GM12878 (cell line): ENCODE measurements around the gene DYDC2. TPM values are rescaled to one million over a fixed set of nuclear protein-coding genes. Genes with fewer than 3 reads are reported as not detected.

Source experiments
- ATAC-seq: fragments of 200-7000 bp; cut with Tn5 transposase; 3 replicates; pipeline ENCODE4 v1.9.1; 2020; ENCODE audit warnings: mild to moderate bottlenecking, moderate library complexity
- BruUV-seq: library from RNA; stranded (reverse); fragments of 400-500 nt; replicated peaks from 2 replicates; lab custom pipeline; 2021; lab: Mats Ljungman, UMichigan
- CTCF ChIA-PET: fragments of 300-600 bp; sonication (Branson Sonifier 250); formaldehyde crosslinking; extraction: SDS; loops from one replicate; lab custom pipeline; 2021; ENCODE audit warnings: inconsistent platforms; lab: Yijun Ruan, JAX
- POLR2A ChIA-PET: fragments of 350-600 bp; formaldehyde crosslinking; extraction: SDS; loops from one replicate; lab custom pipeline; 2021; ENCODE audit warnings: inconsistent platforms; lab: Charles Lee
- RAD21 ChIA-PET: fragments of 300-600 bp; sonication (Branson Sonifier 250); formaldehyde crosslinking; loops from one replicate; lab custom pipeline; 2023; ENCODE audit warnings: antibody characterized with exemption; ENCODE audit not compliant: unreplicated experiment; lab: Charles Lee
- SMC1A ChIA-PET: fragments of 300-600 bp; sonication (Branson Sonifier 250); formaldehyde crosslinking; loops from one replicate; lab custom pipeline; 2023; ENCODE audit not compliant: unreplicated experiment, uncharacterized antibody; lab: Charles Lee
- DNase-seq: peaks from one replicate; pipeline ENCODE4 v3.0.0-alpha.2; 2011; ENCODE audit warnings: low read depth, low spot score
- FAIRE-seq: peaks from 3 replicates; lab custom pipeline; 2011; peaks lifted over from hg19 to GRCh38; lab: Jason Lieb, UNC
- H2AFZ ChIP-seq: 2 replicates; pipeline ENCODE4 v1.6.0; 2011; ENCODE audit warnings: low read depth, low read length, control low read depth; ENCODE audit not compliant: control insufficient read depth
- H3K27ac ChIP-seq: 2 replicates; pipeline ENCODE4 v1.5.1; 2011; ENCODE audit warnings: control low read depth; ENCODE audit not compliant: control insufficient read depth, insufficient read depth
- H3K27me3 ChIP-seq, 2 experiments: replicated peaks in 1 of 2; 2 replicates each; pipeline versions ENCODE4 v1.6.0 to v1.6.1; 2011; ENCODE audit warnings: low read length in 1 of 2; ENCODE audit not compliant: control insufficient read depth in 2 of 2, insufficient read depth in 2 of 2
- H3K36me3 ChIP-seq, 2 experiments: 2 replicates each; pipeline ENCODE4 v1.5.1; 2011; ENCODE audit warnings: low read length in 1 of 2; ENCODE audit not compliant: control insufficient read depth in 2 of 2, insufficient read depth in 2 of 2
- H3K4me1 ChIP-seq: 2 replicates; pipeline ENCODE4 v1.6.1; 2011; ENCODE audit warnings: mild to moderate bottlenecking, low read length, moderate library complexity, mixed read lengths; ENCODE audit not compliant: control insufficient read depth, insufficient read depth
- H3K4me2 ChIP-seq: 2 replicates; pipeline ENCODE4 v1.6.0; 2011; ENCODE audit warnings: control low read depth; ENCODE audit not compliant: control insufficient read depth, insufficient read depth
- H3K4me3 ChIP-seq: fragments of 200-600 bp; sonication (generic); 2 replicates; pipeline ENCODE4 v1.5.1; 2016
- H3K79me2 ChIP-seq: 2 replicates; pipeline ENCODE4 v1.6.0; 2011; ENCODE audit warnings: low read length; ENCODE audit not compliant: control insufficient read depth, insufficient read depth
- H3K9ac ChIP-seq: 2 replicates; pipeline ENCODE4 v1.8.0; 2011; ENCODE audit warnings: low read length, control low read depth, mixed read lengths; ENCODE audit not compliant: control insufficient read depth, insufficient read depth
- H3K9me3 ChIP-seq: replicated peaks from 3 replicates; pipeline ENCODE4 v1.5.1; 2011; ENCODE audit warnings: mild to moderate bottlenecking, low read length; ENCODE audit not compliant: control insufficient read depth, insufficient read depth
- H4K20me1 ChIP-seq: 2 replicates; pipeline ENCODE4 v1.6.0; 2011; ENCODE audit not compliant: control insufficient read depth, insufficient read depth
- BMI1 ChIP-seq: fragments of 450-650 bp; IDR thresholded peaks from 2 replicates; pipeline ENCODE4 v1.6.1; 2016; ENCODE audit warnings: mild to moderate bottlenecking, moderate library complexity, borderline replicate concordance
- EP300 ChIP-seq, 2 experiments: fragments of 150-350 bp in 1 of 2; IDR thresholded peaks; 2 replicates each; pipeline ENCODE4 v1.6.1; 2011 to 2012; ENCODE audit warnings: low read depth in 2 of 2, low read length in 2 of 2, borderline replicate concordance in 1 of 2, improper control_type of control experiment in 1 of 2, inconsistent platforms in 1 of 2; ENCODE audit not compliant: control insufficient read depth in 1 of 2
- ESRRA ChIP-seq: IDR thresholded peaks from 2 replicates; pipeline ENCODE4 v1.6.1; 2012; ENCODE audit warnings: mild to moderate bottlenecking, low read length, improper control_type of control experiment
- IRF3 ChIP-seq: fragments of 450-650 bp; IDR thresholded peaks from 2 replicates; pipeline ENCODE4 v1.6.1; 2014; ENCODE audit warnings: mild to moderate bottlenecking
- IRF4 ChIP-seq: IDR thresholded peaks from 2 replicates; pipeline ENCODE4 v1.6.1; 2011; ENCODE audit warnings: low read depth, low read length
- KLF5 ChIP-seq: fragments of 450-650 bp; IDR thresholded peaks from 2 replicates; pipeline ENCODE4 v1.6.1; 2014; ENCODE audit warnings: mild to moderate bottlenecking; ENCODE audit not compliant: partially characterized antibody
- MYC ChIP-seq: IDR thresholded peaks from 2 replicates; pipeline ENCODE4 v1.6.1; 2011; ENCODE audit warnings: mild to moderate bottlenecking, low read length, moderate library complexity, inconsistent platforms; ENCODE audit not compliant: insufficient read depth, insufficient replicate concordance, insufficient read length, severe bottlenecking
- NFYA ChIP-seq: IDR thresholded peaks from 2 replicates; pipeline ENCODE4 v1.6.1; 2011; ENCODE audit warnings: low read depth, mild to moderate bottlenecking, low read length, improper control_type of control experiment, borderline replicate concordance
- NR2F1 ChIP-seq: fragments of 450-650 bp; conservative IDR thresholded peaks from 2 replicates; pipeline ENCODE4 v1.6.1; 2017; ENCODE audit warnings: mild to moderate bottlenecking
- POLR2AphosphoS5 ChIP-seq: IDR thresholded peaks from 2 replicates; pipeline ENCODE4 v1.6.1; 2011; ENCODE audit warnings: mild to moderate bottlenecking, low read length, inconsistent platforms
- SIX5 ChIP-seq: IDR thresholded peaks from 2 replicates; pipeline ENCODE4 v1.6.1; 2011; ENCODE audit warnings: mild to moderate bottlenecking, low read depth, low read length, moderate library complexity; ENCODE audit not compliant: severe bottlenecking
- SREBF1 ChIP-seq: IDR thresholded peaks from 2 replicates; pipeline ENCODE4 v1.6.1; 2012; ENCODE audit warnings: mild to moderate bottlenecking, low read length
- SUPT20H ChIP-seq: IDR thresholded peaks from 2 replicates; pipeline ENCODE4 v1.6.1; 2011; ENCODE audit warnings: low read depth, mild to moderate bottlenecking, low read length, moderate library complexity, borderline replicate concordance; ENCODE audit not compliant: control insufficient read depth
- ZNF274 ChIP-seq: IDR thresholded peaks from one replicate; pipeline ENCODE4 v1.8.0; 2011; ENCODE audit not compliant: insufficient read length, insufficient read depth
- ZZZ3 ChIP-seq: IDR thresholded peaks from 2 replicates; pipeline ENCODE4 v1.6.1; 2011; ENCODE audit warnings: low read depth; ENCODE audit not compliant: control insufficient read depth, insufficient read length
- WGBS: methylation state at CpG from one replicate; pipeline ENCODE4 v1.1.6; 2016; ENCODE audit warnings: low lambda C conversion rate; ENCODE audit not compliant: insufficient replicate concordance, insufficient coverage; ENCODE audit errors: missing lambda C conversion rate; 5-methylcytosine and 5-hydroxymethylcytosine counted together
- in situ Hi-C: fragments of 300-500 bp; cut with MboI; formaldehyde crosslinking; loops from 9 replicates; pipeline ENCODE4 v1.14.3; 2018; ENCODE audit warnings: mixed read lengths
- intact Hi-C: fragments of 100-400 bp; cut with micrococcal nuclease; formaldehyde crosslinking; loops from one replicate; pipeline ENCODE4 v1.14.2; 2022; ENCODE audit not compliant: unreplicated experiment
- polyA plus RNA-seq, 11 experiments: library from polyadenylated mRNA; depleted of rRNA in 4 of 11; unstranded in 6 of 11; stranded (reverse) in 5 of 11; fragments of >200 nt; fragmentation: Nextera tagmentation in 4 of 11; fragmentation: Illumina TruSeq in 1 of 11; extraction: Ambion mirVana in 4 of 11; extraction: Trizol in 1 of 11; gene quantifications; 1 replicate in 1 of 11; 2 replicates in 10 of 11; pipeline versions ENCODE4 v1.2.1 to v1.2.3, GENCODE V29; 2011 to 2016; ENCODE audit warnings: inconsistent platforms in 2 of 11, missing spikeins in 2 of 11, low read depth in 1 of 11
- total RNA-seq, 4 experiments: library from RNA; depleted of rRNA in 3 of 4; stranded (reverse); fragments of >200 nt in 3 of 4; fragmentation: Illumina TruSeq in 1 of 4; extraction: Trizol in 1 of 4; gene quantifications; 2 replicates each; pipeline versions ENCODE4 v1.2.1 to v1.2.3, GENCODE V29; 2013 to 2021
- TF ChIP-seq, protein P1 (sequence below): fragments of 450-650 bp; formaldehyde crosslinking; IDR thresholded peaks from 2 replicates; pipeline ENCODE4 v1.4.0; 2022; ENCODE audit warnings: mild to moderate bottlenecking, moderate library complexity

DYDC2 gene
- total and polyA plus RNA-seq, 10 of the 15 experiments (the other 5 are each of a cell fraction or from before 2014, with no cell fraction given) = 0.18 TPM; not detected in 9

DNA sequence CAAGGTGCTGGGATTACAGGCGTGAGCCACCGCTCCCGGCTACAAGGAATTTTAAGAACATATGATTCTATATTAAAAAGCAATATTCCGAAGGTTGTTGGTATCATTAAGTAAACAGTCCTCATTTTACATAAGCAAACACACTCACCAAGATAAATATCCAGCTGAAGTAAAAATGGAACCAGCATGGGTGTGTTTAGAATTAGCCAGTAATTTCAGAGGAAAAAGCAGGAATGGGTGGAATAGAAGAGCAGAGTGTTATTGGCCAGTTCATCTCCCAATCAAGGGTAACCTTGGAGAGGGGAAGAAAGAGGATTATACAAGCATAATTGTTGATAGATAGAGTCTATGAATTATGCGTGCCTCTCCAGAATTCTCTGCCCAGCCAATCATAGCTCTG is 35.4 kb upstream of the DYDC2 start:
- DNase-seq (no peak), ATAC-seq (no peak), FAIRE-seq (no peak)
- Histone ChIP-seq H3K27ac (no peak overlapping the region), H3K4me1 (no peaks in the 10 kb centered on the region), H3K4me3 (no peak overlapping the region), H3K9ac (no peak overlapping the region), H3K79me2 (no peaks in the 10 kb centered on the region), H4K20me1 (no peaks in the 10 kb centered on the region), H3K4me2 (no peak overlapping the region), H3K27me3 (peaks cover 0 to 1% of the 10 kb centered on the region in 2 experiments; a peak in 2 of 4 replicates), H3K36me3 (no peaks in the 10 kb centered on the region), H3K9me3 (no peaks in the 10 kb centered on the region), H2AFZ (no peak overlapping the region)
- ChIA-PET CTCF (no interaction called here), RAD21 (no interaction called here), POLR2A (no interaction called here), SMC1A (interaction anchor here (0.5 kb wide), 1 partner anchor 1791 kb away, joined by 3 read pairs; no protein-coding TSS in a partner anchor)
- BruUV-seq = no TSS peak
- in situ Hi-C loops = no loop called here
- TF ChIP-seq BMI1 (no peak), MYC (no peak), POLR2AphosphoS5 (no peak), IRF4 (no peak), SIX5 (no peak), NR2F1 (no peak), ZZZ3 (no peak), IRF3 (no peak), ESRRA (no peak), EP300 (IDR thresholded peaks at IDR 0.05; ENCODE audit: borderline replicate concordance in 1 of 2, control insufficient read depth in 1 of 2, low read depth in 2 of 2, low read length in 2 of 2) (no peak), ZNF274 (no peak), NFYA (no peak), SREBF1 (no peak), KLF5 (no peak), SUPT20H (no peak)
- TF ChIP-seq, protein P1, sequence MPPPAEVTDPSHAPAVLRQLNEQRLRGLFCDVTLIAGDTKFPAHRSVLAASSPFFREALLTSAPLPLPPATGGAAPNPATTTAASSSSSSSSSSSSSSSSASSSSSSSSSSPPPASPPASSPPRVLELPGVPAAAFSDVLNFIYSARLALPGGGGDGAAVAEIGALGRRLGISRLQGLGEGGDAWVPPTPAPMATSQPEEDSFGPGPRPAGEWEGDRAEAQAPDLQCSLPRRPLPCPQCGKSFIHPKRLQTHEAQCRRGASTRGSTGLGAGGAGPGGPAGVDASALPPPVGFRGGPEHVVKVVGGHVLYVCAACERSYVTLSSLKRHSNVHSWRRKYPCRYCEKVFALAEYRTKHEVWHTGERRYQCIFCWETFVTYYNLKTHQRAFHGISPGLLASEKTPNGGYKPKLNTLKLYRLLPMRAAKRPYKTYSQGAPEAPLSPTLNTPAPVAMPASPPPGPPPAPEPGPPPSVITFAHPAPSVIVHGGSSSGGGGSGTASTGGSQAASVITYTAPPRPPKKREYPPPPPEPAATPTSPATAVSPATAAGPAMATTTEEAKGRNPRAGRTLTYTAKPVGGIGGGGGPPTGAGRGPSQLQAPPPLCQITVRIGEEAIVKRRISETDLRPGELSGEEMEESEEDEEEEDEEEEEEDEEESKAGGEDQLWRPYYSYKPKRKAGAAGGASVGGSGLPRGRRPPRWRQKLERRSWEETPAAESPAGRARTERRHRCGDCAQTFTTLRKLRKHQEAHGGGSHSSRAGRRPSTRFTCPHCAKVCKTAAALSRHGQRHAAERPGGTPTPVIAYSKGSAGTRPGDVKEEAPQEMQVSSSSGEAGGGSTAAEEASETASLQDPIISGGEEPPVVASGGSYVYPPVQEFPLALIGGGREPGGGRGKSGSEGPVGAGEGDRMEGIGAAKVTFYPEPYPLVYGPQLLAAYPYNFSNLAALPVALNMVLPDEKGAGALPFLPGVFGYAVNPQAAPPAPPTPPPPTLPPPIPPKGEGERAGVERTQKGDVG (CRISPR knock-in tag) = no peak
- 58% methylated on average over 5 of the region's 5 CpGs for WGBS
- intact Hi-C loops = no loop called here
